K562 (cell line): ENCODE measurements around the gene ZNF641. TPM values are rescaled to one million over a fixed set of nuclear protein-coding genes. Genes with fewer than 3 reads are reported as not detected.
A peak's percentile ranks its signal among the peaks of the same experiment; 100 is the strongest.

Source experiments
- BRD9 ChIP-seq: fragments of 450-650 bp; IDR thresholded peaks from 2 replicates; pipeline ENCODE4 v1.6.1; 2018; ENCODE audit warnings: low read depth; ENCODE audit not compliant: partially characterized antibody
- DPF2 ChIP-seq: fragments of 450-650 bp; IDR thresholded peaks from 2 replicates; pipeline ENCODE4 v1.6.1; 2016
- MAFG ChIP-seq: fragments of 450-650 bp; conservative IDR thresholded peaks from 2 replicates; pipeline ENCODE4 v1.6.1; 2016; ENCODE audit warnings: missing genetic modification characterization, missing compliant biosample characterization
- NFE2 ChIP-seq: IDR thresholded peaks from 2 replicates; pipeline ENCODE4 v1.6.1; 2014; ENCODE audit warnings: antibody characterized with exemption, low read depth
- NR0B1 ChIP-seq: fragments of 450-650 bp; IDR thresholded peaks from one replicate; pipeline ENCODE4 v1.6.1; 2018; ENCODE audit warnings: mild to moderate bottlenecking, moderate library complexity; ENCODE audit not compliant: partially characterized antibody
- PPARD ChIP-seq: fragments of 250-450 bp; sonication (Bioruptor Pico); IDR thresholded peaks from 2 replicates; pipeline ENCODE4 v1.8.0; 2022; ENCODE audit warnings: inconsistent platforms, mild to moderate bottlenecking, moderate library complexity
- RBM15 ChIP-seq: fragments of 200-400 bp; formaldehyde crosslinking; IDR thresholded peaks from 2 replicates; pipeline ENCODE4 v1.6.1; 2018; ENCODE audit warnings: mild to moderate bottlenecking, low read length, moderate library complexity; ENCODE audit not compliant: insufficient read depth
- SRF ChIP-seq, 2 experiments: fragments of 250-450, 450-650 bp in 1 of 2; sonication (Bioruptor Pico) in 1 of 2; sonication (generic) in 1 of 2; formaldehyde crosslinking; IDR thresholded peaks; 2 replicates each; pipeline versions ENCODE4 v1.5.0 to v1.5.1; 2020 to 2022; ENCODE audit warnings: mild to moderate bottlenecking in 1 of 2, missing genetic modification reagents in 1 of 2
- THRAP3 ChIP-seq: fragments of 450-650 bp; IDR thresholded peaks from 2 replicates; pipeline ENCODE4 v1.6.1; 2016; ENCODE audit warnings: mild to moderate bottlenecking, inconsistent platforms, borderline replicate concordance
- ZNF316 ChIP-seq: fragments of 450-650 bp; IDR thresholded peaks from 2 replicates; pipeline ENCODE4 v1.6.1; 2016
- ZNF407 ChIP-seq: fragments of 450-650 bp; IDR thresholded peaks from 2 replicates; pipeline ENCODE4 v1.6.1; 2016; ENCODE audit warnings: low read depth
- ZNF639 ChIP-seq, 2 experiments: fragments of 200-800 bp in 1 of 2; sonication (Bioruptor generic) in 1 of 2; sonication (generic) in 1 of 2; formaldehyde crosslinking in 1 of 2; IDR thresholded peaks in 1 of 2; conservative IDR thresholded peaks in 1 of 2; 2 replicates each; pipeline versions ENCODE4 v1.5.0 to v1.6.1; 2016 to 2020; ENCODE audit warnings: missing compliant biosample characterization in 1 of 2, missing genetic modification characterization in 1 of 2, missing genetic modification reagents in 1 of 2
- ZNF830 ChIP-seq: fragments of 250-450 bp; sonication (Bioruptor Pico); IDR thresholded peaks from 2 replicates; pipeline ENCODE4 v1.5.0; 2021; ENCODE audit warnings: mild to moderate bottlenecking
- polyA plus RNA-seq, 8 experiments: library from polyadenylated mRNA; depleted of rRNA in 4 of 8; stranded (reverse) in 5 of 8; unstranded in 3 of 8; fragments of >200 nt; fragmentation: Nextera tagmentation in 2 of 8; fragmentation: Illumina TruSeq in 1 of 8; extraction: Ambion mirVana in 2 of 8; extraction: Trizol in 1 of 8; gene quantifications; 2 replicates each; pipeline versions ENCODE4 v1.2.1 to v1.2.3, GENCODE V29; 2011 to 2014; ENCODE audit warnings: inconsistent platforms in 1 of 8, missing spikeins in 1 of 8
- total RNA-seq, 7 experiments: library from RNA; depleted of rRNA in 6 of 7; stranded (reverse); fragments of >200 nt in 6 of 7; fragmentation: Illumina TruSeq in 2 of 7; extraction: Trizol in 2 of 7; gene quantifications; 2 replicates each; pipeline versions ENCODE4 v1.2.1 to v1.2.3, GENCODE V29; 2011 to 2021; ENCODE audit warnings: low replicate concordance in 1 of 7

The ZNF641 gene
- total and polyA plus RNA-seq, 9 of the 15 experiments (the other 6 are each of a cell fraction or from before 2014, with no cell fraction given) = 2.5 to 15.6 (median 9.2) TPM

- TF ChIP-seq ZNF639 (CRISPR knock-in tag; conservative IDR thresholded peaks at IDR 0.05 in 1 of 2, IDR thresholded peaks at IDR 0.05 in 1 of 2) = no peak
- TF ChIP-seq ZNF407 = no peak
- no peak for TF ChIP-seq PPARD (CRISPR knock-in tag)
- TF ChIP-seq NFE2 = peak; percentile 21; the same call in 1 of the 2 replicates
- TF ChIP-seq THRAP3 = no peak
- no peak for TF ChIP-seq NR0B1
- peak; percentile 64; the same call in 1 of the 2 replicates for TF ChIP-seq MAFG (tag)
- no peak for TF ChIP-seq BRD9
- TF ChIP-seq SRF (CRISPR knock-in tag; IDR thresholded peaks at IDR 0.05) = no peak
- TF ChIP-seq ZNF316 = 0 out of 2 replicates have a peak, but pooled peaks have one; percentile 33
- no peak for TF ChIP-seq RBM15
- TF ChIP-seq DPF2 = no peak
- TF ChIP-seq ZNF830 (CRISPR knock-in tag) = no peak
Measured at GRCh38 chr12:48388460-48388859, 37.7 kb upstream of the ZNF641 start (continued).
